CD4-positive, alpha-beta T cell treated with Interferon alpha-2 for 1 hour (primary cell): ENCODE results near the gene DSCAML1.

Experiments used
- DNase-seq, 2 donors: peaks; one replicate each; pipeline ENCODE4 v3.0.0-alpha.2; 2020 to 2022

Gene DSCAML1

DNA sequence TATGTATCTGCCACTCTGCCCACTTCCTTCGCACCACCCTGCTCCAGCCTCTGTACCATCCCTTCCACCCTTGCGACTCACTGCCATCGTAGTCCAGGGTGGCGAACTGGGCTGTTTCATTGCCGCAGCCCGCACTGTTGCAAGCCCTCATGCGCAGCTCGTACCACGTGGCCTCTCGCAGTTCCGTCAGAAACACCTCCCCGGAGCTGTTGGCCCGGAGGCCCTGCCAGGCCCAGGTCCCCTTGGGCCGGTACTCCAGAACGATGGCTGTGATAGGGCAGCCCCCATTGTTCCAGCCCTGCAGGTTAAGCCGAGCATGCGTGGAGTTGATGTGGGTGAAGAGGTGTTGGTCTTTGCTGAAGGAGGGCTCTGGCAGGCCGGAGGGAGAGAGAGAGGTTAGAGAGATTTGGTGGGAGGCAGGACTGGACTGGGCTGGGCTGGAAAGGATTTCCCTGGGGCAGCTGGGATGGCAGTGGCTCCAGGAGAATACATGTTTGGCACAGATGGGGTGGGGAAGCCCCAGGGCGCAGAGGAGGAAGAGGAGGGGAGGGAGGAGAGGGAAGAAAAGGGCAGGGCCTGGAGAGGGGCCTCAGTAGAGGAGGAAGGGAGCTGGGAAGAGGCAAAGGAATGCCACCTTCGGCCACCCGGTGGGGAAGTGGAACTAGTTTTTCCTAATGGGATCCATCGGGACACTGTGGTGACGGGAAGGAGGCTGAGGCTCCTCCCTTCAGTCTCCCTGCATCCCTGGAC is 359.8 kb downstream of the DSCAML1 start:
- no peak for DNase-seq

DNA sequence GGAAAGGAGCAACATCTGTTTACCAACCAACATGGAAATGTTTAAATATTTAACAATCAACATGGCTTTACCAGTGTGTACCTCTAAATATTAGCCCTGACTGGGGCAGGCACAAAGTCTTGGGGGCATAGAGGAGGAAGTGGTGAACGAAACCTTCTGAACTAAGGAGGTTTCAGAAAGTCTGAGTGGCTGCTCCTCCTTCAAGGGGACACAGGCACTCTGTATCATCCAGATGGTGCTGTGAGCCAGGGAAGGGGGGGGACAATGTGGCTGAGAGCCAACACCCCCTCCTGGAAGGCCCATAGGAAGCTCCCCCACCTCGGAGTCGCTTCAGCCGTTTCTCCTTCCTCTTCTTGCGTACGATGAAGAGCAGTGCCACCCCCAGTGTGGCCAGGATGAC is 361.7 kb downstream of the DSCAML1 start:
- no peak for DNase-seq

DNA sequence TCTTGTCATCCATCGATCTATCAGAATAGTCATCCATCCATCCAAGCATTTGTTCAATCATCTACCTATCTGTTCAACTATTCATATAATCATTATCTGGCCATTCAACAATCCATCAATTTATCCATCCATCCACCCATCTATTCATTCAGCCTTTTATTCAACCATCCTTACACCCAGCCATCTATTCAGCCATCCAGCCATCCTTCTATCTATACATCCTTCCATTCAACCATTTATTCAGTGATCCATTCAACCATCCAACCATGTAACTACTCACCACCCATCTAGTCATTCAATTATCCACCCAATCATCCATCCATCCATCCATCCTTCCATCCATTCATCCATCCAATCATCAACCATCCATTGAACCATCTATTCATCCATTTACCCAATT is 362.5 kb downstream of the DSCAML1 start:
- DNase-seq, result no peak

DNA sequence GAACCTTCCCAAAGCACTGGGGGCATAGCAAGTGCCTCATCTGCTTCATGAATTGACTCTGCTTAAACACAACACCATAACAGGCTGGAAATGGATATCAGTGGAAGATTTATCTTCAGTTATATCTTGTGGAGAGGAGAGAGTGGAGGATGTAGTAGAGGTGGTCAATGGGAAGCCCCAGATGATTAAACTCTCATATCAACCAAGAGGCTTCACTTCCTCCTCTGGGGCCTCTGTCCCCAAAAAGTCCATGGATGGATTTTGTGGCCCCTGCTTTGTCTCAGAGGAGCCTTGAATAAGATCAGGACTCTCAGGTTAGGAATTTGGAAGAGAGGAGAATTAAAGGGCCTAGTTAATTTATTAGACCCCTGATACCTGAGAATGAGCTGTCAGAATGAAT is 363.3 kb downstream of the DSCAML1 start:
- DNase-seq, result no peak

DNA sequence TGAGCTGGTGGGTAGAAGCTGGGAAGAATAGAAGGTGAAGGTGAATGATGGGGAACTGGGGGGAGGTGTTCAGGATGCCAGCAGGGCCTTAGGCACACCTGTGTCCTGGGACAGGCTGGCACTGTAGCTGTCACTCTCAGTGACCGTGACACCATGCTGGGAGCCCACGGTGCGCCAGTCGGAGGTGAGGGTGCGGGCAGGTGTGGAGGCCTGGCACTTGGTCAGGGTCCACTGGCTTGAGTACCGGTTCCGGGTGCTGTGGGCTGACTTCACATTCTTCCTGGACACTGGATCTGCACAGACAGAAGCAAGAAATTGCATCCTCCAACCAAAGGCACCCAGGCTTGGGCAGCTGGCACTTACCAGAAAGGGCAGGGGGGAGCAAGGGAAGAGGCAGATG is 365.6 kb downstream of the DSCAML1 start:
- no peak for DNase-seq

DNA sequence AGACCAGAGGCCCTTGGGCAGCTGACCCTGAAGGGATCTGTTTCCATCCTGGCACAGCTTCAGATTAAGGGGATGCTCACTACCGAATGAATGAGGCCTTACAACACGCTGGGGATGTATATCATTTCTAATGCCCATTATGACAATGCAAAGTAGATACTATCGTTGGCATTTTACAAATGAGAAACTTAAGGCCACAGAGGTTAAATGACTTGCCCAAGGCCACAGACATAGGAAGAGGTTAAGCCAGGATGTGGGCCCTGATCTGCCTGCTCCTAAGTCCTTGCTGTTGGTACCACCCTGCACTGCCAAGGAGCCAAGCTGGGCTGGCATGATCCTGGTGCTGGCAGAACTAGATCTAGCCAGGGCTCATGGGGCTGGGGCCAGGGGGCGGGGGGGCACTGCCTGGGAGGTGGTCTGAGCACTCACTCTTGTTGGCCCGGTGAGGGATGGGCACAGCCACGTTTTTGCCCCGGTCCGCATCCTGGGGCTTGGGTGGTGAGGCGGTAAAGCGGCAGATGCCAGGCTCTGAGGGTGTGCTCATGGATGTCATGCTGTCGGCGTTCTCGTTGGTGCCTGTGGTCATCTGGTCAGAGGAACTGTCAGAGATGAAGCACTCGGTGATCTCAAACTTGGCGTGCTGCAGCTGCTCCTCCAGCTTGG is 366.6 kb downstream of the DSCAML1 start:
- DNase-seq, result no peak

DNA sequence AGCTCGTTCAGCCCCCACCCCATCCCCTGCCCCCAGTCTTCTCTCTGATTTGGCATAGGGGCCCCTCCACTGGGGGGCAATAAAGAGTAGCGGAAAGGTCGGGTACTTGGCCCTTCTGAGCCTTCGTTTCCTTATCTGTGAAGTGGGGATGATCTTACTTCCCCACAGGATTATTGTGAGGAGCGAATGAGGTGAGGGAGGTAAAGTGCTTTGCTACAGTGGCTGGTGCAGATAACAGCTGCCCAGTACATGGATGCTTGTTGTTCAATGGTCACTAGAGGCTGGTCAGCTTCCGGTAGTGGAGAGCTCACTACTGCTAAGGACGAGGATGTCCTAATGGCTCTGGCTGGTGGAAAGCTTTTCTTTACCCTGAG is 368.2 kb downstream of the DSCAML1 start:
- DNase-seq, result no peak

DNA sequence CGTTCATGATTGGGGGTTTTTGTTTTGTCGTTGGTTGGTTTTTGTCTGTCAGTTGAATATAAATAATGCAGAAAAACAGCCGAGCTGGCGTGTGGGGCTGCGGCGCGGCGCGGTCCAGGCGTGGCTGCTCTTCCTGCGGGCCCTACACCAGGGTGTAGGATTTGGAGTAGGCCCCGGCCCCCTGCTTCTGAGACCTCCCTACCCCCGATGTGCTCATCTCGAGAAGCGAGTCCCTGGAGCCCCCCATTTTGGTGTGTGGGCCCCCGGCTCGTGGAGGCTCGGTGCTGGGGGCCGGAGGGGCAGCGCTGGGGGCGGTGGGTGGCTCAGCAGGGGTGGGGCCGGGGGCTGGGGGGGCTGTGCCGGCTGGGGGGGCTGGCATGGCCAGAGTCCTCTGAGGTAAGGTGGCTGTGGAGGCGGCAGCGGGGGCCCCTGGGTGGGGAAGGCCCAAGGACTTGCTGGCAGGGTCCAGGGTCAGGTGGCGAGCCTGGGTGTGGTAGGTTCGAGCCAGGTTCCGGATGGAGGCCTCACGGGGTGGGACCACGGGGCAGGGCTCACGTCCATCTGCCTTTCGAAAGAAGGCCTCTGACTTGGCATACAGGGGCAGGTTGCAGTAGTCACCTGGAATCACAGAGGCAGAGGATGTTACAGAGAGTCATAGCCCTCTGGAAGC is 368.7 kb downstream of the DSCAML1 start:
- no peak for DNase-seq

DNA sequence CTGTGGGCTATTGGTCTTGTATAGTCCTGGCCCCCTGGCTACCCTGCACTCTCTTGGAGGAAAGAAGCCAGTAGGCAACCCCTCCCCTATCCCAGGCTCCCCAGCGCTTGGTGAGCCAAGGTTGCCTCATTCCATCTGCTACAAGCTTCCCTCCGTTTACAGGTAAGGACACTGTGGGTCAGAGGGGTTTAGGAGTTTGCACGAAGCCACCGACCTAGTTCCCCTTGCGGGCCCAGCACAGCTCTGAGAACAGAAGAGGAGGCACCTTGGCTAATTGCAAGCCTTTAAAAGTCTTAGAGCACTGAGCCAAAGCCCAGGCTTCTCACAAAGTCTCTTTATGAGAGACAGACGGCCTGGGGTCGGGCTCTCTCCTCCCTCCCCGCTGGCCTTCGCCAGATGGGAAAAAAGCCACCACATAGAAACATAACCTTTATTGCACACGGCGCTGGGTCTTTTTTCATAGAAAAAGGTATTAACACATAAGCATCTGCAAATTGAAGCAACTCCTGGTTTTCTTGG is 369.6 kb downstream of the DSCAML1 start:
- no peak for DNase-seq

DNA sequence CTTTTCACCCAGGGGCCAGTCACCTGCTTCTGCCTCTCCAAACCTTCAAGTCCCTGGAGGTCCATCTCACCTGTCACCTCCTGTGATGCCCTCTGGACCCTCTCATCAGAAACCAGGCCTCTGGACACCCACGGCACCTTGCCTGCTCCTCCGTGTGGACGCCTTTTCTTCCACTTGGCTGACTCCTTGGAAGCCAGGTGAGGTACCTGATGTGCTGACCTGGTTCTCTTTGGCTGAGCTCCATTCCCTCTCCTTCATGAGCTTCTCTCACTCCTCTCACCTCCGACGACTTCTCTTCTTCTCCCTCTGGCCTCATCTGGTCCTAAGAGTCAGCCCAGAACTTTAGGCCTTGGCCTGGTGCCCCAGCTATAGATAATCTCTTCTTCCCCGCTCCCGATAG is 370.1 kb downstream of the DSCAML1 start:
- no peak for DNase-seq

DNA sequence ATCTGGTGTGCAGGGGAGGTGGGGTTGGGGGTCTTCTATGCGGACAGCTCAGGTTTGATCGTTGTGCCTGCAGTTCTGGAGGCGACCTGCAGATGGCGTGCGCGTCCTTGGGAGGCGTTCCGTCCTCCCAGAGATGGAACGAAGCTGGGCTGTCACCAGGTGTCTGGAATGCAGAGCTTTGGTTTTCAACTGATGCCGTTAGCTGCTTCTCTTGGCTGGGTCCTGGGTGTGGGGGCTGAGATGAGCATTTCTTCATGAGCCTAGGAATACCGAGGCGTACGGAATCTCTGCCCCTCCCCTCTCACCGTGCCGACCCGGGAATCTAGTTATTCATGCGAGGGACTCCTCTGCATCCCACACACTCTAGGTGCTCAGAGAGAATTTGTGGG is 370.7 kb downstream of the DSCAML1 start:
- DNase-seq, result peak; percentile 45 to 62

DNA sequence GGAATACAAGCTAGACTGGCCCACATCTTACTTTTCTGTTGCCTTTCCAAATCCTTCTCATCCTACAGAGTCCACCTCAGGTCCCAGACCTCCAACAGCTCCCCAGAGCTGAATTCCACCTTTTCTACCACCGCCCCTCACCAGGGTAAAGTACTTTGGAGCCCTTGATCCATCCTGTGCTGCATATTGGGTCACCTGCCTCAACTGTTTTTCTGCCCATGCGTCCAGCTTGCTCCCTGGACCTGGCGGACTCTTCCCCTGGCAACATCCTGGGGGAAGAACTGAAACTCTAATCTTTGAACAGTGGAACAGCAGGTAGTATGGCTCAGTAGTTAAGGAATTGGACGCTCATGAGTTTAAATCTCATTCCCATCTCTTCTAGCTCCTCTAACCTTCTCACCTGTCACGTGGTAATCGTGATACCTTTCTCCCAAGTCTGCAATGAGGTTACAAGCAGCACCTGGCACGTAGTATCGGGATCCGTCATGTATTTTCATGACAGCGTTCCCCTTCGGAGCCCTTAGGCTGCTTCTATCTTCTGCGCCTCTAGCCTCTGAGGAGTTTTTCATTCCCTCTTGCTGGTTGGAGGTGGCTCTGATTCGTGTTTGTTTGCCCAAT is 371.2 kb downstream of the DSCAML1 start:
- no peak for DNase-seq

DNA sequence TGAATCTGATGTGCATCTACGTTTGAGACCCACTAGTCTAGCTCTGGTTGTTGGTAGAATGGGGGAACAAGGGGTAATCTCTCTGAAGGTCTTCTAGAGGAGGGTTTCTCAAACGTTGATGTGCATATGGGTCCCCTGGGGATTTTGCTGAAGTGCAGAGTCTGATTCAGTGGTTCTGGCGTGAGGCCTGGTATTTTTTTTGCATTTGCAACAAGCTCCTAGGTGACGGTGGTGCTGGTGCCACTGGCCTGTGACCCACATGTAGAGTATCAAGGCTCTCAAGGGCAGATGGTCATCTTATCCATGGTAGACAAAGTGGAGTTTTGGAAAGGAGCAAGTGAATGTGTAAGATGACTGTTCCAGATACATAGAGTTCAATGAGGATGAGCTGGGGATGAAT is 372.2 kb downstream of the DSCAML1 start:
- no peak for DNase-seq

DNA sequence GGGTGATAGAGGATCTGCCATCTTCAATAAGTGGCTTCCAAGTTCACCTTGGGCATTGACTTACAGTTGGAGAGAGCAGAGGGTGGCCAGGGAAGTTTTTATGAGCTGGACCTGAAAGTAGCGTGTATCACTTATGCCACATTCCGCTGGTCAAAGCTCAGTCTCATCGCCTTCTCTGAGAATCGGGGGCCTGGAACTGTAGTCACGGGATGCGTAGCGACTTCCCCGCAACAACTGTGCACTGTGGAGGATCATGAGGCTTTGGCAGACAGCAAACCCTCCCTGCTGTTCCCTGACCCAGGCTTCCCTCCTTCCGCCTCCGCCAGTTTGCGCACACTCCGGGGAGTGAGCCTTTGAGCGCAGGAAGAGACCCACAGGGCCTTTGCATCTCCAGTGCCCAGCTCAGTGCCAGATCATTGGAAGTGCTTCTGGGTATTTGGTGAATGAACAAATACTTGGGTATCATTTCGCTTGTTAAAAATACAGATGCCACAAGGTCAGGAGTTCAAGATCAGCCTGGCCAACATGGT is 373.9 kb downstream of the DSCAML1 start:
- DNase-seq, result no peak

DNA sequence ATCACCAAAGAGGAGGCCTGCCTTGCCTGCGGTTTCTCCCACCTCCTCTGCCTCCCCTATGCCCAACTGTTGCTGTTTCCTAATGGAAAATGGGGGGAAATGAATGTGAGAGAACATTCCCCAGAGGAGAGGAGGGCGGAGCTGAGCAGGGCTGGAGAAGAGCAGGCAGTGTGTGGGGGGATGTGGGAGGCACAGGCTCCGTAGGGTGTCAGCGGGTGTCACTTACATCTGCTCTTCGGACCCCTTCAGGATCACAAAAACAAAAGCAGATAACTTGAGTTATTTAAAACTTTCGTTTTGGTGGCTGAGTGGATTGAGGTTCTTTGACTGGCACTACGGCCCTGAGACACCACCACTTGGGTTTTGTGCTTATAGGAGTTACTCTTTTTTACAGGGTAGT is 375.5 kb downstream of the DSCAML1 start:
- DNase-seq, result no peak

DNA sequence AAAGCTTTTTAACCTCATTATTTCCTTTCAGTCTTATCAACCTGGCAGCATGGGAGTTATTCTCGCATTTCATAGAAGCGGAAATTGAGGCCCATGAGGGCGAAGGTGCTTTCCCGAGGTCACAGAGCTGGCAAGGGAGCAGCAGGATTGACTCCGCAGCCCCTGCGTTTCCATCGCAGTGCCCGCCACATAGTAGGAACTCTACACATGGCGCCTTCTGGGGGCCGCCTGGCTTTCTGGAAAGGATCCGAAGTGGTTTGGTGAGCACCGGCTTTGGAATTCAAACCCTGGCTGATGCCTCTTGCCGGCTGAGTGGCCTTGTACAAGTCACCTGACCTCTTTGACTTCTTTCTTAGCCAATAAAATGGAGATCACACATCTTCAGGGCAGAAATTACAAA is 376.0 kb downstream of the DSCAML1 start:
- no peak for DNase-seq

DNA sequence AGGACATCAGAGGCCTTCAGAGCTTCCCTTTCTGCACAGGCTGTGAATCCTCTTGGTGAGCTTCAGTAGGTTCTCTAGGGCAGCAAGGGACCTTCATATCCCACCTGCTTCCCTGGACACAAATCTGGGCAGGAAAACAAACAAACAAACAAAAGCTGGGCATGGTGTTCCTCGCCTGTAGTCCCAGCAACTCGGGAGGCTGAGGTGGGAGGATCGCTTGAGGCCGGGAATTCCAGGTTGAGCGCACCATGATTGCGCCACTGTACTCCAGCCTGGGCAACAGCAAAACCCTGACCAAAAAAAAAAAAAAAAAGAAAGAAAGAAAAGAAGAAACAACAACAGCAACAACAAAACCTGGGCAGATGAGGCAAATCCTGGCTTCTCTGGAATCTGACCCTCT is 376.4 kb downstream of the DSCAML1 start:
- DNase-seq, result no peak

DNA sequence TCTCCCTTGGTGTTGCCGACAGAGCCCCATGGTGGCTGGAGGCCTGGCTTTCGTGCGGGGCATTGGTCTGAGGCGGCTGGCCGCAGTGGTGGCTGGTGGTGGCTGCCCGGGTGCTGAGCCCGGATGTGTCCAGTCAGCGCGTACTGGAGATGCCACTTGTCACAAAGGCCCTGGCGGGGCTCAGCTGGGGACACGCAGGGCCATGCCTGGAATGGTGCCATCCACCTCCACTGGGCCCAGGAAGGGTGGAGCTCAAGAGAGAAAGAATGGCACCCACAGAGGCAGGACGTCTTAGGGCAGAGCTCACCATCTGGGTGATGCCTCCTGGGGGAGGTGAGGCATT is 376.9 kb downstream of the DSCAML1 start:
- DNase-seq, result no peak

DNA sequence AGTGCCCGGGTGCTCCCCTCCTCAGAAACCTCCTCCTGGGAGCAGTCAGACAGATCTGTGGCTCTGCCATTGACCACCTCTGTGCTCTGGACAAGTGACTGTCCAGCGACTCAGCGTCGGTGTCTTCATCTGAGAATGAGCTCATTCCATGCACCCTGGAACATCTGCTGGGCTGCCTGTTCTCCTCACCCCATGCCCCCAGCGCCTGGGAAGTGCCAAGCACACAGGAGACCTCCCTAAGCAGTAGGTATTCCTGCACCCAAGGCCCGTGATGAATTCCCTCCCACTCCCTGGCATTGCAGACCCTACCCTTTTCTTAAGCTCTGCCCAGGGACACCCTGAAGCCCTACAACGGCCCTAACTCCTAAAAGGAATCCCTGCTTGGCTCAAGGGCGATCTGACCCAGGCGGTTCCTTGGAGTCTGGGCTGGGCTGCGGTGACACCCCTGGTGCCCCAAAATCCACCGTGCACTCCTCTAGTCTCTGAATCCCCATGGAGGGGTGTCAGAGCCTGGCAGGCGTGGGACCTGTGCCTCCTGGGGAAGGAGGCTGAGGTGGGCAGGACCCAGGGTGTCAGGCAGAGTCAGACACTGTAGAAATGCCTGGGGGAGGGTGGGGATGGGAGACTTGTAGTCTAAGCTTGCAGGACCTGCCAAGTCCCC is 377.4 kb downstream of the DSCAML1 start:
- DNase-seq, result no peak

DNA sequence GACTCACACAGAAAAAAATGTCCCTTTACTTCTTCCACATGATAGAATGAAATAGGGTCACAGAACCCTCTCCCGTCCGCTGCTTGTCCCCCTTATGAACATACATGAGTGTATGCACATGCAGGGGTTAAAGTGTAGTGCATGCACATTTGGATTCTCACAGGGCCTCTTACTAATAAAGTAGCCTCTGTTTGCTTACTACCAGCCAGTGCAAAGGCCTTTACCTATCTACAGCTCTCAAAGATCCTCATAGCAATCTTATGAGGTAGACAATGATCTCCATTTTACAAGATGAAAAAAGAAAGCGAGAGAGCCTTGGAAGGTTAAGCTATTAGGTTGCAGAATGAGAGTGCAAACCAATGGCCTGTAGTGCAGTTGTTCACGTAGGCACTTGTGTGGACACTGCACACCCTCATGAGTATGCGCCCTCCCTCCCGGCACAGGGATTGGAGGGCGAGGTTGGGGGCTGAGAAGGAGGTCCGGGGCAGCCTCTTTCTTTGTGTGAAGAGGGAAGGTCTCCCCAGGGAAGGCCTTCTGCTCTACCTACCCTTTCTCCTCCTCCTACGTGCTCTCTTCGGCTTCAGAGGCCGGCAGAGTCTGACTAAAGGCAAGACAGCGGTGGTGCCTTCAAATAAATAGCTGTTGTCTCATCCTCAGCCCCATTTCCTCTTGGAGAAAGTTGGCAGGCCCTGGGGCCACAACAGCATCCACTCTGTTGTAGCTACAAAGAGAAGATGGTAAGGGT is 378.1 kb downstream of the DSCAML1 start:
- no peak for DNase-seq

DNA sequence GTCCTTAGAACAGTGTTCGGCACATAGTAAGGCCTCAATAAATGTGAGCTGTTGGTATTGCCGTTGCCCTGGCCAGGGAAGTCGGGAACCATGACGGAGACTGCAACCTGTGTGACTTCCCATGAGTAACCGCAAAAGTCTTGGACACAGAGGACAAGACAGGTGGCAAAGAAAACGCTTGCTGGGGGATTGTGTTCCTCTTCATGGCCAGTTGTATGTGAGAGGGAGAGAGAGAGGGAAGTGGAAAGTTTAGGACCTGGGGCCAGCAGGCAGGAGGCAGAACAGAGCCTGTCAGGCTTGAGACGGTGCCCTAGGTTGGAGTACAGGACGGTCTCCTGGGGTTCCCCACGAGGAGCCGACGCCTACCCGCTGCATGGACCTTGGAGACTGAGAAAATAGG is 379.2 kb downstream of the DSCAML1 start:
- DNase-seq, result no peak

DNA sequence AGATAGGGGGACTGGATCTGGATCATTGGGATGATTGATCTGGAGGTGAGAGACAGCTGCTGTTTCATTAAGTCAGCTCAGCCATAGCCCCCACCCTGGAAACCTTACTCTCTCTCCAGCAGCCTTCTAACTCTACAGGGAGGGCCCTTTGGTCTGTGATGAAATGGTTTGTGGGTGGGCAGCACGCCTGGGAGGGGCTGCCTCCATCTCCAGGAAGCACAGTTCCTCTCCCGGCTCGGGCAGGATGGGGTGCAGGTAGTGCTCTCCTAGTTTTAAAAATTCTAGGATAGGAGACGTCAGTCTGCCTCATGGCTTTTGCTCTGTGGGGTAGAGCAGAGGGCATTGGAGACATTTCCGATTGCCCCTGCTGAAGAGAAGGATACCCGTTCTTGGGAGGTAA is 379.7 kb downstream of the DSCAML1 start:
- no peak for DNase-seq
